Measurements from ENCODE around the gene MED8.

MED8 gene

DNA sequence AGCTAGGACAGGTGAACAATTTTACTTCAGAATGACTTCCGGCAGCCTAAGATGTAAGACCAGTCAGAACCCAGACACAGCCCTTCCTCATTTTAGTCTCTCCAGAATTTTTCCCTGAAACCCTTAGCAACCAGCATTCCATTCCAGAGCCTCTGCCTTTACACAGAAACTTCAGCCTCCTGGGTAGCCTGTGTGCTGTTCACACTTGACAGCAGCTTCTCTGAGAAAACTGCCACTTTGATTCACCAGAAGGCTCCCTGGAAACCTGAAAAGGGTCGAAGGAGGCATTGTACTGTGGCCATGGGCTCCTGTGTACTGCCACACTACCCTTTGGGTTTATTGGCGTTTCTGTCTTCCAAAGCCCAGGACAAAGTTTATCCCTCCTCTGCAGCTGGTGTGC lies 46.8 kb upstream of the MED8 start:
- no peak overlapping the region for H3K4me3 ChIP-seq (ENCODE audit: control insufficient read depth, low read depth, low read length)
- DNase-seq (ENCODE audit: low read depth): no peak
- TF ChIP-seq, protein P1, sequence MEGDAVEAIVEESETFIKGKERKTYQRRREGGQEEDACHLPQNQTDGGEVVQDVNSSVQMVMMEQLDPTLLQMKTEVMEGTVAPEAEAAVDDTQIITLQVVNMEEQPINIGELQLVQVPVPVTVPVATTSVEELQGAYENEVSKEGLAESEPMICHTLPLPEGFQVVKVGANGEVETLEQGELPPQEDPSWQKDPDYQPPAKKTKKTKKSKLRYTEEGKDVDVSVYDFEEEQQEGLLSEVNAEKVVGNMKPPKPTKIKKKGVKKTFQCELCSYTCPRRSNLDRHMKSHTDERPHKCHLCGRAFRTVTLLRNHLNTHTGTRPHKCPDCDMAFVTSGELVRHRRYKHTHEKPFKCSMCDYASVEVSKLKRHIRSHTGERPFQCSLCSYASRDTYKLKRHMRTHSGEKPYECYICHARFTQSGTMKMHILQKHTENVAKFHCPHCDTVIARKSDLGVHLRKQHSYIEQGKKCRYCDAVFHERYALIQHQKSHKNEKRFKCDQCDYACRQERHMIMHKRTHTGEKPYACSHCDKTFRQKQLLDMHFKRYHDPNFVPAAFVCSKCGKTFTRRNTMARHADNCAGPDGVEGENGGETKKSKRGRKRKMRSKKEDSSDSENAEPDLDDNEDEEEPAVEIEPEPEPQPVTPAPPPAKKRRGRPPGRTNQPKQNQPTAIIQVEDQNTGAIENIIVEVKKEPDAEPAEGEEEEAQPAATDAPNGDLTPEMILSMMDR (conservative IDR thresholded peaks at IDR 0.05; ENCODE audit: control insufficient read depth, insufficient read depth, low read depth, low read length): no peak

DNA sequence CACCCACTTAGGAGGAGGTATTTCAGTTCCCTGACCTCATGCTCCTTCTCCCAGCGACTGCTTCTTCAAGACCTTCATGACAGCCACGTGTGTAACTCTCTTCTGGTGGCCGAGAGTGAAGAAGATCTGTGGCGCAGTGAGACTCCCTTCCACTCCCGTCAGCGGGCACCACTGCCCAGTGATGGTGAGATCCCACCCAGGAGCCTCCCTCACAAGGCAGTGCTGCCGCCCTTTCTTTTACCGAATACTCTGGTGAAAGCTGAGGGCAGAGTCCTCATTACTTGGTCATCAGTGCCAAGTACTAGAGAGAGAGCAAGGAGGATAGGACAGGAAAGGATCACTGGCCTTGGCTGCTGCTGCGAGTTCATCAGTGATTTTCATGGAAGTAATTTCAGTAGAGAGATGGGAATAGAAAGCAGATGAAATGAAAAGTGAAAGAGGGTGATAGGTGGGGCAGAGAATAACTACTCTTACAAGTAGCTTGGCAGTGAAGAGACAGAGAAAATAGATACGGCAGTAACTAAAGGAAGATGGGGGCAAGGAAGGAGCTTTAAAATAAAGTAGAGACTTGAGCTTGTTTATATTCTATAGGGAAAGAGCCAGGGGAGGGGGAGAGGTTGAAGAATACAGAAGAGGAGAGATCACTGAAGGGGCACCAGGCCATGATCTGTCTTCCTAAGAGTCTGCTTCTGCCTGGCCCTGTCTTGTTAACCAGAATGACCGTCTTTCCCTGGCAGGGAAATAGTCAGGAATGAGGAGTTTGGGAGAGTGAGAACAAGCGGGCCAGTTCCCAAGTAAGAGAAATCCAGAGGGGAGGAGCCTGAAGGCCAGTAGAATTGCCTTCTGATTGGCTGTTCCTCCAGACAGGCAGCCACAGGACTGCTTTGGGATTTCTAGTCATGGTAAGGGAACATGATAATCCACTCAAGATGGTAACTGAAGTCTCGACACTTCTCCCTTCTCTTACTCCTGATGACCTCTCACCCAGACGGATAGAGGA lies 45.8 kb upstream of the MED8 start:
- H3K4me3 ChIP-seq (ENCODE audit: control insufficient read depth, low read depth, low read length): no peak overlapping the region
- TF ChIP-seq, protein P1 (conservative IDR thresholded peaks at IDR 0.05; ENCODE audit: control insufficient read depth, insufficient read depth, low read depth, low read length): no peak
- peak; percentile 87 for DNase-seq (ENCODE audit: low read depth)

GRCh38 chr1:43434256-43434655 lies 44.7 kb upstream of the MED8 start:
- no peak for DNase-seq (ENCODE audit: low read depth)
- TF ChIP-seq, protein P1 (conservative IDR thresholded peaks at IDR 0.05; ENCODE audit: control insufficient read depth, insufficient read depth, low read depth, low read length): no peak
- no peak overlapping the region for H3K4me3 ChIP-seq (ENCODE audit: control insufficient read depth, low read depth, low read length)

DNA sequence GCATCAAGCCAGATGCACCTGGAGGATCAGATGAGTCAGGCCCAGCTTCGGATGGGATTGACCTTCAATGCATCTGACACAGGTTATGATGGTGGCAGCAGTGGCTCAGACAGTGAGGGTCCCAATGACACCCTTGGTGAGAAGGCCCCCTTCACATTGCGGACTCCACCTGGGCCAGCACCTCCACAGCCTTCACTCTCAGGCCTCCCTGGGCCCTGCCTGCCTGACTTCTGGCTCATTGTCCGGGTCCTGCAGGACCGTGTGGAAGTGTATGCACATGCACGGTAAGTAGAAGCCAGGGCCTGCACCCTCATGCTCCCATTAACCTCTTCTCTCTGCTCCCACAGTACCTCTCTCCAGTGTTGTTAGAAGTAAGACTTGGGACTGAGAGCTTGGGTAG lies 43.3 kb upstream of the MED8 start:
- DNase-seq (ENCODE audit: low read depth): no peak

GRCh38 chr1:43432171-43432860 lies 42.7 kb upstream of the MED8 start:
- H3K4me3 ChIP-seq (ENCODE audit: control insufficient read depth, low read depth, low read length): no peak overlapping the region
- TF ChIP-seq, protein P1 (conservative IDR thresholded peaks at IDR 0.05; ENCODE audit: control insufficient read depth, insufficient read depth, low read depth, low read length): no peak
- no peak for DNase-seq (ENCODE audit: low read depth)

More for the DNA sequence above, 43.3 kb upstream of the MED8 start:
- no peak overlapping the region for H3K4me3 ChIP-seq (ENCODE audit: control insufficient read depth, low read depth, low read length)
- TF ChIP-seq, protein P1 (conservative IDR thresholded peaks at IDR 0.05; ENCODE audit: control insufficient read depth, insufficient read depth, low read depth, low read length): no peak

- no peak overlapping the region for H3K4me3 ChIP-seq (ENCODE audit: control insufficient read depth, low read depth, low read length)
- DNase-seq (ENCODE audit: low read depth): no peak
- TF ChIP-seq, protein P1 (conservative IDR thresholded peaks at IDR 0.05; ENCODE audit: control insufficient read depth, insufficient read depth, low read depth, low read length): no peak
Measured at GRCh38 chr1:43431676-43432075, 42.1 kb upstream of the MED8 start.

Measured in fibroblast of mammary gland (primary cell).